CD14-positive monocyte (primary cell): ENCODE measurements around the gene CENPM. TPM values are rescaled to one million over a fixed set of nuclear protein-coding genes. Genes with fewer than 3 reads are reported as not detected.

Source experiments
- DNase-seq, 3 donors: peaks; one replicate each; pipeline ENCODE4 v3.0.0-alpha.2; 2011 to 2022
- H2AFZ ChIP-seq: 2 replicates; pipeline ENCODE4 v1.6.0; 2012; ENCODE audit warnings: mild to moderate bottlenecking, low read depth, low read length, inconsistent platforms; ENCODE audit not compliant: insufficient read depth, poor library complexity, severe bottlenecking
- H3K27ac ChIP-seq, 2 donors: 1 replicate in 1 of 2; 2 replicates in 1 of 2; pipeline ENCODE4 v1.5.1; 2012 to 2013; ENCODE audit warnings: low read length in 2 of 2, control low read depth in 1 of 2, inconsistent platforms in 1 of 2, low read depth in 1 of 2, mild to moderate bottlenecking in 1 of 2
- H3K27me3 ChIP-seq, 2 donors: one replicate each; pipeline versions ENCODE4 v1.6.0 to v1.6.1; 2011 to 2013; ENCODE audit warnings: low read length in 2 of 2; ENCODE audit not compliant: control insufficient read depth in 2 of 2, insufficient read depth in 2 of 2
- H3K36me3 ChIP-seq, 2 donors: replicated peaks in 1 of 2; 1 replicate in 1 of 2; 2 replicates in 1 of 2; pipeline versions ENCODE4 v1.5.1 to v1.6.1; 2012 to 2013; ENCODE audit warnings: low read length in 2 of 2, control low read depth in 1 of 2, inconsistent platforms in 1 of 2, mild to moderate bottlenecking in 1 of 2; ENCODE audit not compliant: insufficient read depth in 2 of 2, control insufficient read depth in 1 of 2
- H3K4me1 ChIP-seq, 2 donors: 1 replicate in 1 of 2; 2 replicates in 1 of 2; pipeline versions ENCODE4 v1.5.1 to v1.6.1; 2012 to 2013; ENCODE audit warnings: low read length in 2 of 2, control low read depth in 1 of 2, inconsistent platforms in 1 of 2, mild to moderate bottlenecking in 1 of 2, moderate library complexity in 1 of 2; ENCODE audit not compliant: insufficient read depth in 2 of 2, control insufficient read depth in 1 of 2
- H3K4me2 ChIP-seq: replicated peaks from 2 replicates; pipeline ENCODE3; 2012; ENCODE audit warnings: low read length, moderate library complexity, mild to moderate bottlenecking; ENCODE audit not compliant: poor library complexity, severe bottlenecking; ENCODE audit errors: extremely low read depth
- H3K4me3 ChIP-seq, 3 experiments: fragments of 200-600 bp in 1 of 3; sonication (generic) in 1 of 3; replicated peaks in 1 of 3; 1 replicate in 2 of 3; 2 replicates in 1 of 3; pipeline ENCODE4 v1.5.1; 2011 to 2013; ENCODE audit warnings: low read length in 3 of 3, mild to moderate bottlenecking in 3 of 3, control low read depth in 2 of 3, low read depth in 2 of 3, inconsistent platforms in 1 of 3, moderate library complexity in 1 of 3
- H3K79me2 ChIP-seq: 2 replicates; pipeline ENCODE4 v1.6.0; 2012; ENCODE audit warnings: mild to moderate bottlenecking, control low read depth, inconsistent platforms, low read length, moderate library complexity; ENCODE audit not compliant: insufficient read depth
- H3K9ac ChIP-seq: 2 replicates; pipeline ENCODE4 v1.6.0; 2017; ENCODE audit warnings: low read length, mild to moderate bottlenecking; ENCODE audit not compliant: insufficient read depth, poor library complexity, severe bottlenecking
- H3K9me3 ChIP-seq, 2 donors: replicated peaks in 1 of 2; 1 replicate in 1 of 2; 2 replicates in 1 of 2; pipeline versions ENCODE4 v1.5.1 to v1.6.1; 2012 to 2013; ENCODE audit warnings: low read length in 2 of 2, control low read depth in 1 of 2; ENCODE audit not compliant: control insufficient read depth in 1 of 2, insufficient read depth in 1 of 2
- H4K20me1 ChIP-seq: 2 replicates; pipeline ENCODE4 v1.6.0; 2012; ENCODE audit warnings: mild to moderate bottlenecking, low read length, control low read depth, moderate library complexity; ENCODE audit not compliant: insufficient read depth
- H3K27ac Mint-ChIP-seq, 7 donors: one replicate each; pipeline ENCODE4 v1.8.0; 2020; ENCODE audit warnings: mild to moderate bottlenecking in 7 of 7, mixed read lengths in 7 of 7, moderate library complexity in 6 of 7, inconsistent platforms in 2 of 7
- H3K27me3 Mint-ChIP-seq, 3 donors: one replicate each; pipeline ENCODE4 v1.8.0; 2021 to 2022; ENCODE audit warnings: low read depth in 3 of 3, mild to moderate bottlenecking in 3 of 3, mixed read lengths in 3 of 3, moderate library complexity in 3 of 3, inconsistent platforms in 1 of 3
- H3K36me3 Mint-ChIP-seq, 2 donors: one replicate each; pipeline ENCODE4 v1.8.0; 2020; ENCODE audit warnings: mixed read lengths in 2 of 2, inconsistent platforms in 1 of 2, mild to moderate bottlenecking in 1 of 2
- H3K4me1 Mint-ChIP-seq: one replicate; pipeline ENCODE4 v1.8.0; 2020; ENCODE audit warnings: mild to moderate bottlenecking, mixed read lengths
- H3K4me3 Mint-ChIP-seq, 2 donors: one replicate each; pipeline ENCODE4 v1.8.0; 2020; ENCODE audit warnings: mild to moderate bottlenecking in 2 of 2, mixed read lengths in 2 of 2, moderate library complexity in 1 of 2
- H3K9me3 Mint-ChIP-seq, 7 donors: one replicate each; pipeline ENCODE4 v1.8.0; 2020 to 2022; ENCODE audit warnings: mixed read lengths in 7 of 7, mild to moderate bottlenecking in 6 of 7, moderate library complexity in 6 of 7, inconsistent platforms in 2 of 7
- WGBS: methylation state at CpG from one replicate; pipeline ENCODE4 v1.1.5; 2013; ENCODE audit warnings: missing lambda C conversion rate; ENCODE audit not compliant: insufficient coverage; 5-methylcytosine and 5-hydroxymethylcytosine counted together
- intact Hi-C, 2 donors: fragments of 100-400 bp; cut with micrococcal nuclease; formaldehyde crosslinking; loops; one replicate each; pipeline versions ENCODE4 v1.15.0 to v1.15.1; 2023
- polyA plus RNA-seq, 3 donors: library from polyadenylated mRNA; depleted of rRNA in 1 of 3; unstranded in 2 of 3; stranded (reverse) in 1 of 3; fragments of 300-500 nt in 2 of 3; fragments of >200 nt in 1 of 3; fragmentation: Illumina TruSeq in 2 of 3; gene quantifications; 1 replicate in 2 of 3; 2 replicates in 1 of 3; pipeline ENCODE4 v1.2.3, GENCODE V29; 2012 to 2021
- TF ChIP-seq, protein P1 (sequence below): fragments of 200-600 bp; IDR thresholded peaks from one replicate; pipeline ENCODE4 v1.8.0; 2022; ENCODE audit warnings: antibody characterized with exemption, mild to moderate bottlenecking

Gene CENPM
- polyA plus RNA-seq, 3 donors = 0.20 TPM; not detected in 2

DNA sequence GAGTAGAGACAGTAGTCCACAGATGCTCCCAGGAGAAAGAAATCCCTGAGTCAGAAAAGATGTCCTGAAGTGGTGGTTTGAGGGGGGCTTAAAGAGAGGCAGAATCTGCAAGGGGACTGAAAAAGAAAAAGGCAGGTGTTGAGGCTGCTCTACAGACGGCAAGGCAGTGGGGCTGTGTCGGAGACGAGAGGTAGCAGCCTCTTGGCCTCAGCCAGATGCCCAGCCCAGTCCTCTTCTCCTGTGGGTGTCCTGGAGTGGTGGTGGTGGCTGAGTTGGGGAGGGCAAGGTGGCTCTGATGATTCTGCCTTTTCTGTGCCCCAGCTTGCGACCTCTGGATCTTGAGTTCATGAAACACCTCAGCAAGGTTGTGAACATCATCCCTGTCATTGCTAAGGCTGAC lies 42.3 kb upstream of the CENPM start:
- H4K20me1 ChIP-seq = no peaks in the 10 kb centered on the region
- no peaks in the 10 kb centered on the region for H3K79me2 ChIP-seq
- H3K27ac ChIP-seq = no peak overlapping the region
- no peaks in the 10 kb centered on the region for H3K4me1 ChIP-seq
- Mint-ChIP-seq H3K27ac (no peak overlapping the region), H3K4me1 (no peaks in the 10 kb centered on the region), H3K36me3 (no peaks in the 10 kb centered on the region), H3K4me3 (no peak overlapping the region), H3K9me3 (no peaks in the 10 kb centered on the region), H3K27me3 (peaks cover 9 to 20% (median 13%) of the 10 kb centered on the region in 3 donors)
- 80% methylated on average over 3 of the region's 4 CpGs for WGBS
- no peak for DNase-seq
- no peak overlapping the region for H3K9ac ChIP-seq
- no peaks in the 10 kb centered on the region for H3K9me3 ChIP-seq
- H2AFZ ChIP-seq = no peak overlapping the region
- intact Hi-C loops = no loop called here
- peaks cover 0 to 5% of the 10 kb centered on the region in 2 donors for H3K27me3 ChIP-seq
- H3K4me2 ChIP-seq = no peak overlapping the region
- TF ChIP-seq, protein P1, sequence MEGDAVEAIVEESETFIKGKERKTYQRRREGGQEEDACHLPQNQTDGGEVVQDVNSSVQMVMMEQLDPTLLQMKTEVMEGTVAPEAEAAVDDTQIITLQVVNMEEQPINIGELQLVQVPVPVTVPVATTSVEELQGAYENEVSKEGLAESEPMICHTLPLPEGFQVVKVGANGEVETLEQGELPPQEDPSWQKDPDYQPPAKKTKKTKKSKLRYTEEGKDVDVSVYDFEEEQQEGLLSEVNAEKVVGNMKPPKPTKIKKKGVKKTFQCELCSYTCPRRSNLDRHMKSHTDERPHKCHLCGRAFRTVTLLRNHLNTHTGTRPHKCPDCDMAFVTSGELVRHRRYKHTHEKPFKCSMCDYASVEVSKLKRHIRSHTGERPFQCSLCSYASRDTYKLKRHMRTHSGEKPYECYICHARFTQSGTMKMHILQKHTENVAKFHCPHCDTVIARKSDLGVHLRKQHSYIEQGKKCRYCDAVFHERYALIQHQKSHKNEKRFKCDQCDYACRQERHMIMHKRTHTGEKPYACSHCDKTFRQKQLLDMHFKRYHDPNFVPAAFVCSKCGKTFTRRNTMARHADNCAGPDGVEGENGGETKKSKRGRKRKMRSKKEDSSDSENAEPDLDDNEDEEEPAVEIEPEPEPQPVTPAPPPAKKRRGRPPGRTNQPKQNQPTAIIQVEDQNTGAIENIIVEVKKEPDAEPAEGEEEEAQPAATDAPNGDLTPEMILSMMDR = no peak
- no peak overlapping the region for H3K4me3 ChIP-seq
- H3K36me3 ChIP-seq = no peaks in the 10 kb centered on the region

DNA sequence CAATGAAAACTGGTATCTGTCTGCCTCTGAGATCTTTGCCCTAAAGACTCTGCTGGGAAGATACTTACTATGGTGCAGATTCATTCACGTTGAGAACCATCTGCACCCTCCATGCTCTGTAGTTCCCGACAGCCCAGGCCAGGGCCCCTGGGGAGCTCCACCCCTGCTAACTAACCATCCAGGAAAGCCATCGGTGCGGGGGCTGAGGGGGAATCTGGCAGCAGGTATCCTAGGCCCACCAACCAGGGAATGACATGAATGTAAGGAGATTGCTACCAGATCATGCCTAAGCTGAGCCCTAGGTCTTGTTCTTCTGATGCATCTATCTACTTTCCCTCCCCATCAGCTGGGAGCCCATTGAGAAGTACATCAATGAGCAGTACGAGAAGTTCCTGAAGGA lies 40.3 kb upstream of the CENPM start:
- Histone ChIP-seq H3K9ac (no peak overlapping the region), H3K27me3 (peaks cover 0 to 5% of the 10 kb centered on the region in 2 donors), H3K4me2 (no peak overlapping the region), H3K27ac (no peak overlapping the region), H4K20me1 (no peaks in the 10 kb centered on the region), H3K79me2 (no peaks in the 10 kb centered on the region), H3K4me3 (no peak overlapping the region), H3K36me3 (no peaks in the 10 kb centered on the region), H3K4me1 (peaks cover 9 to 14% of the 10 kb centered on the region in 2 donors), H3K9me3 (no peaks in the 10 kb centered on the region), H2AFZ (no peak overlapping the region)
- WGBS = 100% methylated on average over 2 of the region's 5 CpGs
- Mint-ChIP-seq H3K36me3 (no peaks in the 10 kb centered on the region), H3K27me3 (peaks cover 6 to 18% (median 13%) of the 10 kb centered on the region in 3 donors), H3K27ac (peak overlapping the region in 1 of 7 donors; percentile 8), H3K4me1 (peaks cover 16% of the 10 kb centered on the region), H3K4me3 (no peak overlapping the region), H3K9me3 (no peaks in the 10 kb centered on the region)
- TF ChIP-seq, protein P1 = no peak
- intact Hi-C loops = no loop called here
- DNase-seq = no peak
